Measurements from ENCODE around the gene ANP32A.

- TF ChIP-seq POLR2A (IDR thresholded peaks at IDR 0.05; ENCODE audit: low read depth, low read length): no peak
- no peak for TF ChIP-seq POLR2AphosphoS5 (IDR thresholded peaks at IDR 0.05; ENCODE audit: low read depth, low read length)
- no peak for TF ChIP-seq TAF1 (IDR thresholded peaks at IDR 0.05; ENCODE audit: borderline replicate concordance, low read depth, low read length)
Observed at GRCh38 chr15:68794863-68795262, 25.8 kb downstream of the ANP32A start.
